Epidermal melanocyte (primary cell): ENCODE data around the gene RAPSN.

Experiments
- DNase-seq: peaks from one replicate; pipeline ENCODE4 v3.0.0; 2011; ENCODE audit warnings: low spot score; ENCODE audit not compliant: insufficient read length

RAPSN gene

GRCh38 chr11:47391077-47391583, 57.8 kb downstream of the RAPSN start:
- DNase-seq = no peak

GRCh38 chr11:47390422-47390760, 58.5 kb downstream of the RAPSN start:
- no peak for DNase-seq

- DNase-seq = no peak
Observed at GRCh38 chr11:47389577-47390421, 59.1 kb downstream of the RAPSN start.

- peak; percentile 8 for DNase-seq
Observed at GRCh38 chr11:47388697-47389576, 60.0 kb downstream of the RAPSN start.

- DNase-seq = peak; percentile 9
Observed at GRCh38 chr11:47387944-47388696, 60.8 kb downstream of the RAPSN start.
